ENCODE results near the gene SERPINB11. TPM values are rescaled to one million over a fixed set of nuclear protein-coding genes. Genes with fewer than 3 reads are reported as not detected.

The SERPINB11 gene
- total and polyA plus RNA-seq, 4 donors = 0.47 TPM; not detected in 3

DNA sequence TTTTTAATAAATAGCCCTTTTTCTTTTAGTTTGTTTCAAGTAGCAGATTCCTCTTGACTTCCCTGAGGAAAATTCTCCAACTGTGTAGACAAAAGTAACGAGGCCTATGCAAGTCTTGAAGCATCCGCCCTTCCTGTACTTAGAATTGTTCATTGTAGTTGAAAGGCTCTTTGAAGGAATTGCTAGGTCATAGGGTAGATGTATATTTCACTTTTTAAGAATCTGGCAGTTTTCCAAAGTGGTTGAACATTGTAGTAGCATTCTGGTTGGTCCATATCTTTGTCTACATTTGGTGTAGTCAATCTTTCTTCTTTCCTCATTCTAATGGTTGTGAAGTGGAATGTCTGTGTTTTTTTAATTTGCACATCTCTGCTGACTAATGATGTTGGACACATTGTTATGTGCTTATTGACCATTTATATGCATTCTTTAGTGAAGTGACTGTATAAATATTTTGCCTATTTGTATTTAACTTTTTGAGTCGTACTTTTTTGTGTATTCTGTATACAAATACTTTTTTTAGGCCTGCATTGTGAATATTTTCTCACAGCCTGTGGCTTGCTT is 5.6 kb upstream of the SERPINB11 start:
- Histone ChIP-seq H3K27me3 (ENCODE audit: control insufficient read depth in 4 of 4, insufficient read depth in 4 of 4, low read length in 3 of 4) (no peaks in the 10 kb centered on the region), H3K4me1 (ENCODE audit: control insufficient read depth in 4 of 4, insufficient read depth in 4 of 4, low read length in 3 of 4) (peaks cover 0 to 3% (median 0%) of the 10 kb centered on the region in 4 donors), H3K9ac (ENCODE audit: low read depth in 1 of 2, low read length in 2 of 2) (no peak overlapping the region), H3K9me3 (ENCODE audit: control insufficient read depth in 4 of 4, low read length in 3 of 4) (no peaks in the 10 kb centered on the region), H3K27ac (ENCODE audit: low read depth in 1 of 2, low read length in 2 of 2) (no peak overlapping the region), H3K4me3 (ENCODE audit: low read depth in 1 of 3, low read length in 3 of 3) (no peak overlapping the region), H3K36me3 (ENCODE audit: control insufficient read depth in 4 of 4, insufficient read depth in 3 of 4, low read depth in 1 of 4, low read length in 3 of 4) (no peaks in the 10 kb centered on the region)
- TF ChIP-seq HNF4A (conservative IDR thresholded peaks at IDR 0.05) = no peak
- TF ChIP-seq, protein P1, sequence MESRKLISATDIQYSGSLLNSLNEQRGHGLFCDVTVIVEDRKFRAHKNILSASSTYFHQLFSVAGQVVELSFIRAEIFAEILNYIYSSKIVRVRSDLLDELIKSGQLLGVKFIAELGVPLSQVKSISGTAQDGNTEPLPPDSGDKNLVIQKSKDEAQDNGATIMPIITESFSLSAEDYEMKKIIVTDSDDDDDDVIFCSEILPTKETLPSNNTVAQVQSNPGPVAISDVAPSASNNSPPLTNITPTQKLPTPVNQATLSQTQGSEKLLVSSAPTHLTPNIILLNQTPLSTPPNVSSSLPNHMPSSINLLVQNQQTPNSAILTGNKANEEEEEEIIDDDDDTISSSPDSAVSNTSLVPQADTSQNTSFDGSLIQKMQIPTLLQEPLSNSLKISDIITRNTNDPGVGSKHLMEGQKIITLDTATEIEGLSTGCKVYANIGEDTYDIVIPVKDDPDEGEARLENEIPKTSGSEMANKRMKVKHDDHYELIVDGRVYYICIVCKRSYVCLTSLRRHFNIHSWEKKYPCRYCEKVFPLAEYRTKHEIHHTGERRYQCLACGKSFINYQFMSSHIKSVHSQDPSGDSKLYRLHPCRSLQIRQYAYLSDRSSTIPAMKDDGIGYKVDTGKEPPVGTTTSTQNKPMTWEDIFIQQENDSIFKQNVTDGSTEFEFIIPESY (IDR thresholded peaks at IDR 0.05) = no peak
- TF ChIP-seq EGR1 (IDR thresholded peaks at IDR 0.05; ENCODE audit: low read depth in 2 of 2) = no peak
- no peak for TF ChIP-seq NR2F2 (IDR thresholded peaks at IDR 0.05)
- TF ChIP-seq MAX (IDR thresholded peaks at IDR 0.05) = no peak
- TF ChIP-seq SP1 (IDR thresholded peaks at IDR 0.05) = no peak
- TF ChIP-seq FOXA1 (IDR thresholded peaks at IDR 0.05) = no peak
- DNase-seq (ENCODE audit: low spot score) = no peak
- 74% methylated on average over 3 of the region's 3 CpGs for WGBS

DNA sequence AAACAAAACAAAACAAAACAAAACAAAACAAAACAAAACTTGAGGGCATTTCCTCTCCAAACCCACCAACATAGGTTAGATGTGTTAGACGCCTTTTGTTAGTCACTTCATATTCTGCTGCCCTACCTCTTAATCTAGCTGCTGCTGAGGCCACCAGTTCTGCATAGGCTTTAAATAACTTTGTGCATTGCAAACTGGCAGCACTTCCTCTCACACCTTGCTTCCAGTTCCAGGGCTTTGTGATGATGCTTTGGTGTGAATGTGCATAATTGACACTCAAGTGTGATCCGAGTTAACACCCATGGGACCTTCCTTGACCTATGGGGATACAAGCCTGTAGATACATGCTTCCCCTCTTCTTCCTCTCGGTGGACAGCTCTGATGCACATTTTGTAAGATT is 2.3 kb upstream of the SERPINB11 start:
- H3K4me1 ChIP-seq (ENCODE audit: control insufficient read depth in 4 of 4, insufficient read depth in 4 of 4, low read length in 3 of 4) = peaks cover 0 to 3% (median 0%) of the 10 kb centered on the region in 4 donors
- no peak overlapping the region for H3K27ac ChIP-seq (ENCODE audit: low read depth in 1 of 2, low read length in 2 of 2)
- WGBS = 85% methylated on average over 3 of the region's 3 CpGs
- H3K9me3 ChIP-seq (ENCODE audit: control insufficient read depth in 4 of 4, low read length in 3 of 4) = no peaks in the 10 kb centered on the region
- TF ChIP-seq GABPA (IDR thresholded peaks at IDR 0.05 in 1 of 2, conservative IDR thresholded peaks at IDR 0.05 in 1 of 2) (no peak), FOXA2 (IDR thresholded peaks at IDR 0.05) (no peak), MAX (IDR thresholded peaks at IDR 0.05) (no peak), FOXA1 (IDR thresholded peaks at IDR 0.05) (no peak), HNF4G (IDR thresholded peaks at IDR 0.05) (no peak), TAF1 (conservative IDR thresholded peaks at IDR 0.05) (no peak), EGR1 (IDR thresholded peaks at IDR 0.05; ENCODE audit: low read depth in 2 of 2) (no peak), YY1 (IDR thresholded peaks at IDR 0.05) (no peak), RAD21 (IDR thresholded peaks at IDR 0.05) (no peak), RXRA (IDR thresholded peaks at IDR 0.05) (no peak), NR2F2 (IDR thresholded peaks at IDR 0.05) (no peak), ATF3 (IDR thresholded peaks at IDR 0.05) (no peak), JUND (IDR thresholded peaks at IDR 0.05) (no peak), SP1 (IDR thresholded peaks at IDR 0.05) (no peak)
- TF ChIP-seq, protein P1 (IDR thresholded peaks at IDR 0.05) = no peak
- TF ChIP-seq, protein P2, sequence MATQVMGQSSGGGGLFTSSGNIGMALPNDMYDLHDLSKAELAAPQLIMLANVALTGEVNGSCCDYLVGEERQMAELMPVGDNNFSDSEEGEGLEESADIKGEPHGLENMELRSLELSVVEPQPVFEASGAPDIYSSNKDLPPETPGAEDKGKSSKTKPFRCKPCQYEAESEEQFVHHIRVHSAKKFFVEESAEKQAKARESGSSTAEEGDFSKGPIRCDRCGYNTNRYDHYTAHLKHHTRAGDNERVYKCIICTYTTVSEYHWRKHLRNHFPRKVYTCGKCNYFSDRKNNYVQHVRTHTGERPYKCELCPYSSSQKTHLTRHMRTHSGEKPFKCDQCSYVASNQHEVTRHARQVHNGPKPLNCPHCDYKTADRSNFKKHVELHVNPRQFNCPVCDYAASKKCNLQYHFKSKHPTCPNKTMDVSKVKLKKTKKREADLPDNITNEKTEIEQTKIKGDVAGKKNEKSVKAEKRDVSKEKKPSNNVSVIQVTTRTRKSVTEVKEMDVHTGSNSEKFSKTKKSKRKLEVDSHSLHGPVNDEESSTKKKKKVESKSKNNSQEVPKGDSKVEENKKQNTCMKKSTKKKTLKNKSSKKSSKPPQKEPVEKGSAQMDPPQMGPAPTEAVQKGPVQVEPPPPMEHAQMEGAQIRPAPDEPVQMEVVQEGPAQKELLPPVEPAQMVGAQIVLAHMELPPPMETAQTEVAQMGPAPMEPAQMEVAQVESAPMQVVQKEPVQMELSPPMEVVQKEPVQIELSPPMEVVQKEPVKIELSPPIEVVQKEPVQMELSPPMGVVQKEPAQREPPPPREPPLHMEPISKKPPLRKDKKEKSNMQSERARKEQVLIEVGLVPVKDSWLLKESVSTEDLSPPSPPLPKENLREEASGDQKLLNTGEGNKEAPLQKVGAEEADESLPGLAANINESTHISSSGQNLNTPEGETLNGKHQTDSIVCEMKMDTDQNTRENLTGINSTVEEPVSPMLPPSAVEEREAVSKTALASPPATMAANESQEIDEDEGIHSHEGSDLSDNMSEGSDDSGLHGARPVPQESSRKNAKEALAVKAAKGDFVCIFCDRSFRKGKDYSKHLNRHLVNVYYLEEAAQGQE (IDR thresholded peaks at IDR 0.05) = no peak
- no peak overlapping the region for H3K9ac ChIP-seq (ENCODE audit: low read depth in 1 of 2, low read length in 2 of 2)
- no peak overlapping the region for H3K4me3 ChIP-seq (ENCODE audit: low read depth in 1 of 3, low read length in 3 of 3)
- DNase-seq (ENCODE audit: low spot score) = no peak
- H3K36me3 ChIP-seq (ENCODE audit: control insufficient read depth in 4 of 4, insufficient read depth in 3 of 4, low read depth in 1 of 4, low read length in 3 of 4) = no peaks in the 10 kb centered on the region
- H3K27me3 ChIP-seq (ENCODE audit: control insufficient read depth in 4 of 4, insufficient read depth in 4 of 4, low read length in 3 of 4) = no peaks in the 10 kb centered on the region
